HL-60 (cell line): ENCODE measurements around the gene ZNF10.

Source experiments
- DNase-seq, 2 experiments: peaks; one replicate each; pipeline ENCODE4 v3.0.0-alpha.2; 2010 to 2020; ENCODE audit warnings: low read depth in 1 of 2, low spot score in 1 of 2
- H3K27ac ChIP-seq: fragments of 250-450 bp; sonication (Bioruptor Pico); replicated peaks from 2 replicates; pipeline ENCODE4 v1.5.1; 2020; ENCODE audit warnings: mild to moderate bottlenecking, moderate library complexity
- H3K27me3 ChIP-seq: fragments of 250-450 bp; sonication (Bioruptor Pico); 2 replicates; pipeline ENCODE4 v1.5.1; 2021; ENCODE audit warnings: mild to moderate bottlenecking, moderate library complexity; ENCODE audit not compliant: insufficient read depth, poor library complexity, severe bottlenecking
- H3K4me3 ChIP-seq: replicated peaks from 2 replicates; pipeline ENCODE4 v1.5.1; 2011; ENCODE audit warnings: mild to moderate bottlenecking, control low read depth, low read length; ENCODE audit not compliant: insufficient read depth
- CTCF ChIP-seq: IDR thresholded peaks from one replicate; pipeline ENCODE4 v1.5.1; 2011; ENCODE audit warnings: low read length, control low read depth, inconsistent platforms; ENCODE audit not compliant: insufficient read depth
- GABPA ChIP-seq: IDR thresholded peaks from 2 replicates; pipeline ENCODE4 v1.6.1; 2012; ENCODE audit warnings: low read depth
- POLR2AphosphoS5 ChIP-seq: IDR thresholded peaks from 2 replicates; pipeline ENCODE4 v1.6.1; 2012; ENCODE audit warnings: low read depth
- REST ChIP-seq: IDR thresholded peaks from 2 replicates; pipeline ENCODE4 v1.6.1; 2012; ENCODE audit warnings: low read depth; ENCODE audit not compliant: insufficient replicate concordance
- SPI1 ChIP-seq: IDR thresholded peaks from 2 replicates; pipeline ENCODE4 v1.6.1; 2012; ENCODE audit warnings: low read depth, mild to moderate bottlenecking, borderline replicate concordance

The ZNF10 gene

DNA sequence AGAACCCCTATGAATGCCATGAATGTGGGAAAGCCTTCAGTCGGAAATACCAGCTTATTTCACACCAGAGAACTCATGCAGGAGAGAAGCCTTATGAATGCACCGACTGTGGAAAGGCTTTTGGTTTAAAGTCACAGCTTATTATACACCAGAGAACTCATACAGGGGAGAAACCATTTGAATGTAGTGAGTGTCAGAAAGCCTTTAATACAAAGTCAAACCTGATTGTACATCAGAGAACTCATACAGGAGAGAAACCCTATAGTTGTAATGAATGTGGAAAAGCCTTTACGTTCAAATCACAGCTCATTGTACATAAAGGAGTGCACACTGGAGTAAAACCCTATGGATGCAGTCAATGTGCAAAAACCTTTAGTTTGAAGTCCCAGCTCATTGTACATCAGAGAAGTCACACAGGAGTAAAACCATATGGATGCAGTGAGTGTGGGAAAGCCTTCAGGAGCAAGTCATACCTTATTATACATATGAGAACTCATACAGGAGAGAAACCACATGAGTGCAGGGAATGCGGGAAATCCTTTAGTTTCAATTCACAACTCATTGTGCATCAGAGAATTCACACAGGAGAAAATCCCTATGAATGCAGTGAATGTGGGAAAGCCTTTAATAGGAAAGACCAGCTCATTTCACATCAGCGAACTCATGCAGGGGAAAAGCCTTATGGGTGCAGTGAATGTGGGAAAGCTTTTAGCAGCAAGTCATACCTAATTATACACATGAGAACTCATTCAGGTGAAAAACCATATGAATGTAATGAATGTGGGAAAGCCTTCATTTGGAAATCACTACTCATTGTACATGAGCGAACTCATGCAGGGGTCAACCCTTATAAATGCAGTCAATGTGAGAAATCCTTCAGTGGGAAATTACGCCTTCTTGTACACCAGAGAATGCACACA is 73.2 kb downstream of the ZNF10 start:
- H3K4me3 ChIP-seq, result no peak overlapping the region
- no peak for DNase-seq
- H3K27me3 ChIP-seq, result no peaks in the 10 kb centered on the region
- TF ChIP-seq GABPA (no peak), REST (no peak), SPI1 (no peak), CTCF (no peak), POLR2AphosphoS5 (peak; percentile 24; the same call in 1 of the 2 replicates)
- no peak overlapping the region for H3K27ac ChIP-seq

- DNase-seq, result no peak
- TF ChIP-seq CTCF, result no peak
- TF ChIP-seq GABPA, result no peak
- TF ChIP-seq POLR2AphosphoS5, result no peak
- H3K27ac ChIP-seq, result no peak overlapping the region
- H3K4me3 ChIP-seq, result no peak overlapping the region
- H3K27me3 ChIP-seq, result no peaks in the 10 kb centered on the region
These were observed 73.8 kb downstream of the ZNF10 start for GRCh38 chr12:133204264-133204603.

DNA sequence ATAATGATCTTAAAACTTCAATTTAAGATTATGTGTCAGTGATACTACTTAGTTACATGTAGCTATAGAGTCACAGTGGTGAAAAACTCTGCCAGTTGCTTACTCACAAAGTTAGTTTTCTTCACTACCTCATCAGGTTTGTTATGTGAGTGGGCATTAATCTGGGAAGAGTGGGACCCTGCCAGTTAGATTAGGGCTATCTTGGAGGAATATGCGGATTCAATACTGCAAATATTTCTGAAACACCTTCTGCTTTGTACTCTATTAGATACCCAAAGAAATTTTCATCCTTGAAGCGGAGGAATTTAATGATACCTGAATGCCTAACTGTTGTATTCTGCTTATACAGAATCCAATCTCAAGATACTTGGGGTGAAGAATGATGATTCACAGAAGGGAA is 76.0 kb downstream of the ZNF10 start:
- no peak for DNase-seq
- Histone ChIP-seq H3K4me3 (no peak overlapping the region), H3K27ac (no peak overlapping the region), H3K27me3 (no peaks in the 10 kb centered on the region)
- TF ChIP-seq POLR2AphosphoS5 (no peak), REST (no peak), GABPA (no peak), CTCF (no peak), SPI1 (no peak)
